H1 (cell line): ENCODE data around the gene KCTD8. TPM values are rescaled to one million over a fixed set of nuclear protein-coding genes. Genes with fewer than 3 reads are reported as not detected.

Experiments
- CTCF ChIA-PET: fragments of 300-600 bp; sonication (Branson Sonifier 250); formaldehyde crosslinking; loops from one replicate; lab custom pipeline; 2021; ENCODE audit not compliant: partially characterized antibody; lab: Charles Lee
- POLR2A ChIA-PET: fragments of 300-600 bp; sonication (Branson Sonifier 250); formaldehyde crosslinking; loops from one replicate; lab custom pipeline; 2021; ENCODE audit warnings: inconsistent platforms; ENCODE audit not compliant: partially characterized antibody; lab: Charles Lee
- DNase-seq, 2 experiments: peaks; one replicate each; pipeline versions ENCODE4 v3.0.0 to v3.0.0-alpha.2; 2010 to 2022; ENCODE audit warnings: low spot score in 2 of 2, low read depth in 1 of 2, mixed read lengths in 1 of 2
- FAIRE-seq: peaks from 2 replicates; lab custom pipeline; 2011; peaks lifted over from hg19 to GRCh38; lab: Jason Lieb, UNC
- H2AFZ ChIP-seq: 2 replicates; pipeline ENCODE4 v1.8.1; 2012; ENCODE audit warnings: low read length, inconsistent platforms
- H2AK5ac ChIP-seq: 2 replicates; pipeline ENCODE4 v1.6.1; 2013; ENCODE audit warnings: low read depth, low read length
- H2BK120ac ChIP-seq: replicated peaks from 2 replicates; pipeline ENCODE3; 2013; ENCODE audit warnings: low read depth, low read length, inconsistent platforms
- H2BK12ac ChIP-seq: 2 replicates; pipeline ENCODE4 v1.6.1; 2013; ENCODE audit warnings: low read depth, low read length
- H2BK15ac ChIP-seq: 2 replicates; pipeline ENCODE4 v1.6.1; 2013; ENCODE audit warnings: low read length
- H2BK20ac ChIP-seq: 2 replicates; pipeline ENCODE4 v1.6.1; 2013; ENCODE audit warnings: low read length
- H2BK5ac ChIP-seq: 2 replicates; pipeline ENCODE4 v1.6.1; 2013; ENCODE audit warnings: low read depth, low read length
- H3K14ac ChIP-seq: 2 replicates; pipeline ENCODE4 v1.6.1; 2013; ENCODE audit warnings: inconsistent platforms; ENCODE audit not compliant: insufficient read length
- H3K18ac ChIP-seq: 2 replicates; pipeline ENCODE4 v1.6.1; 2013; ENCODE audit warnings: low read length; ENCODE audit errors: extremely low read depth
- H3K23ac ChIP-seq: 2 replicates; pipeline ENCODE4 v1.6.1; 2013; ENCODE audit warnings: inconsistent platforms; ENCODE audit not compliant: insufficient read length
- H3K23me2 ChIP-seq: 2 replicates; pipeline ENCODE4 v1.6.1; 2013; ENCODE audit warnings: low read depth, low read length
- H3K27ac ChIP-seq: 2 replicates; pipeline ENCODE4 v1.6.1; 2011; ENCODE audit warnings: low read depth, low read length, inconsistent platforms
- H3K27me3 ChIP-seq, 4 experiments: replicated peaks in 1 of 4; 1 replicate in 1 of 4; 2 replicates in 3 of 4; pipeline versions ENCODE4 v1.6.1 to v1.8.1; 2011 to 2013; ENCODE audit warnings: low read length in 3 of 4, mild to moderate bottlenecking in 3 of 4, inconsistent platforms in 2 of 4, mixed read lengths in 2 of 4, moderate library complexity in 1 of 4; ENCODE audit not compliant: control insufficient read depth in 3 of 4, insufficient read depth in 3 of 4; ENCODE audit errors: extremely low read depth in 1 of 4
- H3K36me3 ChIP-seq, 4 experiments: 2 replicates each; pipeline versions ENCODE4 v1.6.1 to v1.8.1; 2011 to 2013; ENCODE audit warnings: mild to moderate bottlenecking in 4 of 4, low read length in 3 of 4, moderate library complexity in 2 of 4, control low read depth in 1 of 4, inconsistent platforms in 1 of 4; ENCODE audit not compliant: insufficient read depth in 4 of 4, control insufficient read depth in 2 of 4
- H3K4ac ChIP-seq: replicated peaks from 2 replicates; pipeline ENCODE3; 2013; ENCODE audit warnings: low read length, low read depth, mixed read lengths, inconsistent platforms; ENCODE audit not compliant: insufficient read length
- H3K4me1 ChIP-seq, 4 experiments: replicated peaks in 1 of 4; 1 replicate in 1 of 4; 2 replicates in 3 of 4; pipeline versions ENCODE4 v1.6.1 to v1.8.1; 2011 to 2013; ENCODE audit warnings: low read length in 3 of 4, inconsistent platforms in 2 of 4, mixed read lengths in 1 of 4; ENCODE audit not compliant: insufficient read depth in 4 of 4, control insufficient read depth in 3 of 4
- H3K4me2 ChIP-seq, 2 experiments: 2 replicates each; pipeline versions ENCODE4 v1.6.1 to v1.8.1; 2011 to 2013; ENCODE audit warnings: low read depth in 2 of 2, low read length in 2 of 2, control low read depth in 1 of 2, inconsistent platforms in 1 of 2, mild to moderate bottlenecking in 1 of 2; ENCODE audit not compliant: insufficient read depth in 1 of 2
- H3K4me3 ChIP-seq, 4 experiments: fragments of 200-600, 300-600 bp in 1 of 4; sonication (generic), shearing (Covaris generic), sonication (Bioruptor Twin) in 1 of 4; 2 replicates each; pipeline versions ENCODE4 v1.5.1 to v1.8.1; 2011 to 2016; ENCODE audit warnings: low read length in 4 of 4, low read depth in 3 of 4, control low read depth in 2 of 4, inconsistent platforms in 2 of 4, mild to moderate bottlenecking in 2 of 4, mixed read lengths in 1 of 4, moderate library complexity in 1 of 4; ENCODE audit not compliant: insufficient read depth in 2 of 4; ENCODE audit errors: extremely low read depth in 1 of 4
- H3K56ac ChIP-seq: replicated peaks from 2 replicates; pipeline ENCODE3; 2013; ENCODE audit warnings: low read depth, mild to moderate bottlenecking, mixed read lengths, low read length, inconsistent platforms; ENCODE audit not compliant: insufficient read length
- H3K79me1 ChIP-seq: 2 replicates; pipeline ENCODE4 v1.6.1; 2013; ENCODE audit warnings: low read depth, low read length, control low read depth
- H3K79me2 ChIP-seq, 2 experiments: 2 replicates each; pipeline versions ENCODE4 v1.6.1 to v1.8.1; 2012 to 2013; ENCODE audit warnings: low read length in 2 of 2, mild to moderate bottlenecking in 2 of 2, inconsistent platforms in 1 of 2; ENCODE audit not compliant: insufficient read depth in 2 of 2, control insufficient read depth in 1 of 2
- H3K9ac ChIP-seq, 4 experiments: replicated peaks in 1 of 4; 1 replicate in 1 of 4; 2 replicates in 3 of 4; pipeline versions ENCODE4 v1.6.1 to v1.8.1; 2011 to 2013; ENCODE audit warnings: low read depth in 3 of 4, low read length in 3 of 4, control low read depth in 2 of 4, mild to moderate bottlenecking in 2 of 4, moderate library complexity in 2 of 4, inconsistent platforms in 1 of 4; ENCODE audit errors: extremely low read depth in 1 of 4
- H3K9me3 ChIP-seq, 2 experiments: 2 replicates each; pipeline versions ENCODE4 v1.6.1 to v1.8.1; 2012 to 2013; ENCODE audit warnings: mild to moderate bottlenecking in 2 of 2, moderate library complexity in 2 of 2, control low read depth in 1 of 2, inconsistent platforms in 1 of 2, low read depth in 1 of 2, low read length in 1 of 2, mixed read lengths in 1 of 2; ENCODE audit not compliant: insufficient read depth in 2 of 2
- H4K20me1 ChIP-seq, 2 experiments: replicated peaks in 1 of 2; 2 replicates each; pipeline versions ENCODE3 to v1.8.1; 2011 to 2013; ENCODE audit warnings: inconsistent platforms in 2 of 2, low read length in 2 of 2, mild to moderate bottlenecking in 1 of 2; ENCODE audit not compliant: insufficient read depth in 2 of 2, control insufficient read depth in 1 of 2
- H4K5ac ChIP-seq: 2 replicates; pipeline ENCODE4 v1.6.1; 2013; ENCODE audit warnings: low read length, low read depth, mixed read lengths, inconsistent platforms; ENCODE audit not compliant: insufficient read length
- H4K8ac ChIP-seq: 2 replicates; pipeline ENCODE4 v1.8.0; 2013; ENCODE audit warnings: mild to moderate bottlenecking, moderate library complexity, low read length, inconsistent platforms; ENCODE audit not compliant: insufficient read depth; ENCODE audit errors: extremely low read depth
- H4K91ac ChIP-seq: replicated peaks from 2 replicates; pipeline ENCODE3; 2013; ENCODE audit warnings: low read length, mixed read lengths, inconsistent platforms; ENCODE audit not compliant: insufficient read length
- WGBS, 2 experiments: shearing (Covaris generic) in 1 of 2; methylation state at CpG; one replicate each; pipeline versions ENCODE4 v1.1.6 to v1.1.7; 2013 to 2015; ENCODE audit warnings: low lambda C conversion rate in 2 of 2, mixed read lengths in 2 of 2, inconsistent platforms in 1 of 2, low coverage in 1 of 2, missing lambda C conversion rate in 1 of 2; ENCODE audit not compliant: insufficient replicate concordance in 2 of 2, insufficient coverage in 1 of 2, insufficient read length in 1 of 2; ENCODE audit errors: extremely low coverage in 1 of 2, missing lambda C conversion rate in 1 of 2; 5-methylcytosine and 5-hydroxymethylcytosine counted together
- polyA plus RNA-seq, 7 experiments: library from polyadenylated mRNA; depleted of rRNA in 3 of 7; stranded (reverse) in 5 of 7; unstranded in 2 of 7; fragments of >200 nt in 5 of 7; fragments of 200-250 nt in 2 of 7; gene quantifications; 1 replicate in 5 of 7; 2 replicates in 1 of 7; 4 replicates in 1 of 7; pipeline versions ENCODE4 v1.2.1 to v1.2.3, GENCODE V29; 2011 to 2013; ENCODE audit warnings: missing spikeins in 2 of 7, mixed read lengths in 2 of 7
- total RNA-seq: library from RNA; stranded (reverse); fragmentation: NEBNext Ultra II Directional; extraction: Animal tissue kit (Norgen Biotek cat#: 25700); gene quantifications from 2 replicates; pipeline ENCODE4 v1.2.1, GENCODE V29; 2021
- TF ChIP-seq, protein P1 (sequence below): IDR thresholded peaks from 2 replicates; pipeline ENCODE4 v1.6.1; 2012; ENCODE audit warnings: inconsistent platforms

The KCTD8 gene
- total and polyA plus RNA-seq, 2 of the 8 experiments (the other 6 are each of a cell fraction or from before 2014, with no cell fraction given), result 2.9 to 3.7 TPM

DNA sequence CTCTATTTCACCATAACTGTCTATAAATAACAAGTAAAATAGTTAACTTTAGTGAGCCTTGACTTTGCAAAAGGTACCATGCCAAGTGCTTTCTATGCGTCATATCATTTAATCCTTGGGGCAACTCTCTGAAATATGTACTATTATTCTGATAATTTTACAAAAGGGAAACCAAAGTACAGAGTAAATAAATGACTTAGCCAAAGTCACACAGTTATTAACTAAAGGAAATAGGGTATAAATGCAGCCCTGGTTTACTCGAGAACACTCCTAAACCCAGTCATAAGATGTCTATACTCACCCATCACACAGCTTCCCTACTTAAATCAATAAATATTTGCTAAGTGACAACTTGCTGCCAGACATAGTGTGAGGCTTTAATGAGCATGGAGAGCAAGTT lies 14.4 kb downstream of the KCTD8 start:
- Histone ChIP-seq H3K9ac (no peak overlapping the region), H2BK15ac (no peak overlapping the region), H3K23ac (no peak overlapping the region), H2AK5ac (no peak overlapping the region), H3K4me1 (no peaks in the 10 kb centered on the region; a peak in 1 of 7 replicates), H4K20me1 (no peaks in the 10 kb centered on the region), H2BK120ac (no peak overlapping the region), H3K27ac (no peak overlapping the region), H3K56ac (no peak overlapping the region), H3K4me2 (no peak overlapping the region), H2BK12ac (no peak overlapping the region), H3K79me2 (peaks cover 0 to 3% of the 10 kb centered on the region in 2 experiments; a peak in 1 of 4 replicates), H3K14ac (no peak overlapping the region), H3K36me3 (no peaks in the 10 kb centered on the region), H3K18ac (no peak overlapping the region), H4K5ac (no peak overlapping the region), H2AFZ (no peak overlapping the region), H4K91ac (no peak overlapping the region), H3K79me1 (no peaks in the 10 kb centered on the region), H3K4ac (no peak overlapping the region), H3K27me3 (no peaks in the 10 kb centered on the region), H3K9me3 (no peaks in the 10 kb centered on the region), H4K8ac (no peak overlapping the region), H3K4me3 (no peak overlapping the region), H2BK20ac (no peak overlapping the region), H2BK5ac (no peak overlapping the region), H3K23me2 (no peaks in the 10 kb centered on the region)
- POLR2A ChIA-PET, result interaction anchor here (1.8 kb wide), 1 partner anchor 14 kb away, joined by 4 read pairs; the partner anchor contains the start of gene KCTD8
- WGBS, 2 experiments, result 94% methylated on average over 2 of the region's 2 CpGs; no CpG with 5 or more reads in 1 of the 2 experiments
- no peak for FAIRE-seq
- no peak for DNase-seq
- CTCF ChIA-PET, result no interaction called here
- TF ChIP-seq, protein P1, sequence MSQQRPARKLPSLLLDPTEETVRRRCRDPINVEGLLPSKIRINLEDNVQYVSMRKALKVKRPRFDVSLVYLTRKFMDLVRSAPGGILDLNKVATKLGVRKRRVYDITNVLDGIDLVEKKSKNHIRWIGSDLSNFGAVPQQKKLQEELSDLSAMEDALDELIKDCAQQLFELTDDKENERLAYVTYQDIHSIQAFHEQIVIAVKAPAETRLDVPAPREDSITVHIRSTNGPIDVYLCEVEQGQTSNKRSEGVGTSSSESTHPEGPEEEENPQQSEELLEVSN, result no peak
